C4-2B (cell line): ENCODE results near the gene NOG.

Source experiments
- H3K27ac ChIP-seq: fragments of 450-650 bp; 2 replicates; pipeline ENCODE4 v1.5.1; 2017
- ZFX ChIP-seq: fragments of 450-650 bp; IDR thresholded peaks from 2 replicates; pipeline ENCODE4 v1.6.1; 2017
- TF ChIP-seq, protein P1 (sequence below): fragments of 450-650 bp; conservative IDR thresholded peaks from 2 replicates; pipeline ENCODE4 v1.5.1; 2017; ENCODE audit warnings: mild to moderate bottlenecking

Gene NOG

GRCh38 chr17:56570199-56570598 lies 23.3 kb upstream of the NOG start:
- TF ChIP-seq, protein P1, sequence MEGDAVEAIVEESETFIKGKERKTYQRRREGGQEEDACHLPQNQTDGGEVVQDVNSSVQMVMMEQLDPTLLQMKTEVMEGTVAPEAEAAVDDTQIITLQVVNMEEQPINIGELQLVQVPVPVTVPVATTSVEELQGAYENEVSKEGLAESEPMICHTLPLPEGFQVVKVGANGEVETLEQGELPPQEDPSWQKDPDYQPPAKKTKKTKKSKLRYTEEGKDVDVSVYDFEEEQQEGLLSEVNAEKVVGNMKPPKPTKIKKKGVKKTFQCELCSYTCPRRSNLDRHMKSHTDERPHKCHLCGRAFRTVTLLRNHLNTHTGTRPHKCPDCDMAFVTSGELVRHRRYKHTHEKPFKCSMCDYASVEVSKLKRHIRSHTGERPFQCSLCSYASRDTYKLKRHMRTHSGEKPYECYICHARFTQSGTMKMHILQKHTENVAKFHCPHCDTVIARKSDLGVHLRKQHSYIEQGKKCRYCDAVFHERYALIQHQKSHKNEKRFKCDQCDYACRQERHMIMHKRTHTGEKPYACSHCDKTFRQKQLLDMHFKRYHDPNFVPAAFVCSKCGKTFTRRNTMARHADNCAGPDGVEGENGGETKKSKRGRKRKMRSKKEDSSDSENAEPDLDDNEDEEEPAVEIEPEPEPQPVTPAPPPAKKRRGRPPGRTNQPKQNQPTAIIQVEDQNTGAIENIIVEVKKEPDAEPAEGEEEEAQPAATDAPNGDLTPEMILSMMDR: no peak
- no peak for TF ChIP-seq ZFX
- H3K27ac ChIP-seq: no peak overlapping the region

DNA sequence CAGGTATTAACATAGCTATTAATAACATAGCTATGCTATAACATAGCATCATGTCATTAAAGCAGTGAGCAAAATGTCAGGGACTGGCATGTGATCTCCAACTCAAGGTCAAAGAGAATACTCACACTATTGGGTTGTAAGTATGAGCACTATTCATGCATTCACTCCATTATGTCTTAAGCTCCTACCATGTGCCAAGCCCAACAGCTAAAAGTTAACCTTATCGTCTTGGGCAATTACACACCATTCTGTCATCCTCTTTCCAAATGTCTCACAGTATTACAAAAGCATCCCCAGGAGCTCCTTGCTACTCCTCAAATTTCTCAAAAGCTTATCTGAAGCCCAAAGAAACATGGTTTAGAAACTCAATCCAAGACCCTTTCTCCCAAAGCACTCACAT lies 22.0 kb upstream of the NOG start:
- TF ChIP-seq, protein P1: no peak
- no peak for TF ChIP-seq ZFX

GRCh38 chr17:56577190-56577842 lies 16.2 kb upstream of the NOG start:
- TF ChIP-seq ZFX: no peak
- TF ChIP-seq, protein P1: no peak

More for the DNA sequence above, 22.0 kb upstream of the NOG start:
- no peak overlapping the region for H3K27ac ChIP-seq

DNA sequence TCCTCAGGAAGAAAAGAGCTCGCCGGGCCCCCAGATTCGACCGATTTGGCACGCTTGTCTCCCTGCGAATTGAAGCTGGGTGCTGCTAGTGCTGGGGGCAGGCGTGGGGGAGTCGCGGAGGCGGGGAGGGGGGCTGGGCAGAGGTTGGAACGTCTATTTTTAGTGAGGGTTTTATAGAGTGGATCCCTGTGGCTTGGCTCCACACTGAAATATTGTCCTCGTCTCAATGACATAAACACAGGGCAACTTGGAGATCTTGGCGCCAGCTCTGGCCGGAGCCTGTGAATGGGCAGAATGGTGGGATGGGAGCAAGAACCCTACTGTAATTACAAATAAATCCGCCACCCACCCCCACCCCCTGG lies 15.7 kb upstream of the NOG start:
- no peak for TF ChIP-seq ZFX
- TF ChIP-seq, protein P1: no peak

More at GRCh38 chr17:56577190-56577842, 16.2 kb upstream of the NOG start:
- H3K27ac ChIP-seq: no peak overlapping the region

GRCh38 chr17:56581635-56582627 lies 11.6 kb upstream of the NOG start:
- TF ChIP-seq ZFX: no peak
- TF ChIP-seq, protein P1: no peak

More for the DNA sequence above, 15.7 kb upstream of the NOG start:
- H3K27ac ChIP-seq: no peak overlapping the region

DNA sequence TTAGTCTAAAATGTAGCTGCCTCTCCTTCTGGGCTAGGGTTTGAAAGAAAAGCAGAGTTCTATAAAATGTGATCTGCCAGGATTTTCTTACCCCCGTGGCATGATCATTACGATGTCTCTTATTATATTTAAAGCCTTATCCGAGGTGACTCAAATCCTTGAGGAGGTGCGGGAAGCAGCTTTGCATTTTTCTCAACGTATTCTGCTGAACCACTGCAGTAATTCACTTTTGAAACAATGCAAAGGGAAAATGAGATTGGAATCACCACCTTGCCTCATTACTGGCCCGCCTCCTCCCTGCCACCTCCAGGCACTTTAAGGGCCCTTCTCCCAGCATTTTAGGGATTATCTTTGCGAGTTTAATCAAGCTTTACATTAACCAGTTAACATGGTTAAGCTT lies 9.7 kb upstream of the NOG start:
- TF ChIP-seq, protein P1: no peak
- no peak for TF ChIP-seq ZFX
- H3K27ac ChIP-seq: no peak overlapping the region

More at GRCh38 chr17:56581635-56582627, 11.6 kb upstream of the NOG start:
- H3K27ac ChIP-seq: no peak overlapping the region

DNA sequence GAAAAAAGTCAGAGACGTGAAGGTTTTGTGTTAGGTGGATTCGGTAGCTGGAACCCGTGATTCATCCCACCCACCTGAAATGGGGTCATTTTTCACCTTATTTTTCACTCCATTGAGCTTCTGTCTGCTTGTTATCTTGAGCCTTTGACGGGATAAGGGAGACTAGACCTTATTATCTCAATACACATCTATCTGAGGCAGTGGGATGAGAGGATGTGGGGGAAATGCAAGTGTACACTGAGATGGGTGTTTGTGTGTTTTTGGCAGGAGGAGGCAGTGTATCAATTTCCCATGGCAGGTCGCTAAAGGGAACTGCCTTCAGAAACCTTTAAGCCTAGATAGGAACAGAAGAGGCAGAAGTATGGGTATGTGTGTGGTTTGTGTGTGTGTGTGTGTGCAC lies 6.2 kb upstream of the NOG start:
- no peak for TF ChIP-seq ZFX
- TF ChIP-seq, protein P1: no peak
- no peak overlapping the region for H3K27ac ChIP-seq
